A549 (cell line): Measurements from ENCODE around the gene CEPT1.

Source experiments
- CTCF ChIP-seq: fragments of >200 bp; sonication (Bioruptor Twin); formaldehyde crosslinking; IDR thresholded peaks from 3 replicates; pipeline ENCODE4 v1.5.1; 2016
- POLR2A ChIP-seq: IDR thresholded peaks from 2 replicates; pipeline ENCODE4 v1.6.1; 2012; ENCODE audit warnings: mild to moderate bottlenecking, low read length
- POLR2AphosphoS2 ChIP-seq: conservative IDR thresholded peaks from 2 replicates; pipeline ENCODE4 v1.6.1; 2012; ENCODE audit warnings: low read length, improper control_type of control experiment, inconsistent platforms
- RFX5 ChIP-seq: fragments of 450-650 bp; IDR thresholded peaks from 2 replicates; pipeline ENCODE4 v1.7.1; 2014; ENCODE audit warnings: antibody characterized with exemption, mild to moderate bottlenecking, moderate library complexity

DNA sequence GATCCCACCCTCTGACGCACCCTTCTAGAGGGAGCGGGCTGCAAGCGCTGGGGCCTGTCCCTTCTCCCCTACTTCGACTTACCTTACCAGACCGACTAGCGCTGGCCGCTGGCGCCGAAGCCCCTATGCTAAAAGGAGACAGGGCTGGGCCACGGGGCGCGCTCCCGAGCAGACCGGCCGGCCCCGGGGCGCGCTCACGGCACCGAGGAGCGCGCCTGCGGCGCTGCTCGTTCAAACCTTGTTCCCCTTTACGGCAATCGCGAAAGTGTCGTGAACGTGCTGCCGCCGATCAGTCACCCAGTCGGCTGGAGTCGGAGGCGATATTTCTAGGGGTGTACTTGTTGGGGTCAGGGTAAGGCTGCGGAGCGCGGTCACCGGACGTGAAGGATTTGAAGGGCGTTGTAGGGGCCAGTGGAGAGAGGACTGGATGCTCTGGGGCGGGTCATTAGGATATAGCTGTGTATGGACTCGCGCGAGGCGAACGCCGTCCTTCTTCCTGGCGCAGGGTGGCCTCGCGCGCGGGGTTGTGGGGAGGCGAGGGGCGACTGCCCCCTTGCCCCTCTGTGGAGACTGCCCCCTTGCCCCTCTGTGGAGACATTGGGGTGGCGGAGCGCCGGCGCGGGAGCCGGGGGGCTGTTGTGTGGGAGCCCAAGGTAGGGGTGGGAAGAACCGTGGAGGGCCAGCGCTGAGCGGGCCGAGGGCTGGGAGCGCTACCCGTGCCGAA lies at the start of gene CEPT1, which contains the start of gene DRAM2:
- TF ChIP-seq POLR2A (peak; percentile 60), CTCF (no peak), RFX5 (no peak), POLR2AphosphoS2 (no peak)
